GM21423 (cell line): Measurements from ENCODE around the gene RBMY1A1.
"Not testable (repeated sequence)": the region's sequence is repeated elsewhere in the genome, so short reads cannot be mapped to it uniquely, and the experiment has no call there.

Source experiments
- ATAC-seq: cut with Tn5 transposase; IDR thresholded peaks from one replicate; pipeline ENCODE4 v1.9.1; 2021; ENCODE audit warnings: mild to moderate bottlenecking, moderate library complexity; ENCODE audit not compliant: unreplicated experiment

The RBMY1A1 gene

DNA sequence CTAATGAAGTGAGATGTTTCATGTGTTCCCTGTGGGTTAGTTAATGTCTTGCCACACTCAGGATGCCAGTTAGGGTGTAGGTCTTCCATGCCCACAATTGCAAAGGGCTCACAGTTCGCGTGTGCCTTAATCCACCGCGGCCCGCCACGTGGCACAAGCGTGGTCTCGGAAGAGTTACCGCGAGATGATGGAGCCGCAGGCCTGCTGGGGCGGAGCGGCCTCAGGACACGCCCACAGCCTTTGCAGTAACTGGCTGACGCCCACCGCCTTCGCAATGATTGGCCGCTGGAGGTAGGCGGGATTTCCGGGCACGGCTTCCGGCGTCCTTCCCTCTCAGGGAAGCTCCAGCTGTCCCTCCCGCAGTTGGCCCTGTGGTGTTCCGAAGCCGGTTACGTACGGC lies at the start of gene RBMY1A1:
Gene RBMY1A1, plus strand, starts transcription at position 301 of the 400 bp plus-strand sequence. CDS start 2,013 bp downstream, outside the sequence.
- not testable (repeated sequence) for ATAC-seq

DNA sequence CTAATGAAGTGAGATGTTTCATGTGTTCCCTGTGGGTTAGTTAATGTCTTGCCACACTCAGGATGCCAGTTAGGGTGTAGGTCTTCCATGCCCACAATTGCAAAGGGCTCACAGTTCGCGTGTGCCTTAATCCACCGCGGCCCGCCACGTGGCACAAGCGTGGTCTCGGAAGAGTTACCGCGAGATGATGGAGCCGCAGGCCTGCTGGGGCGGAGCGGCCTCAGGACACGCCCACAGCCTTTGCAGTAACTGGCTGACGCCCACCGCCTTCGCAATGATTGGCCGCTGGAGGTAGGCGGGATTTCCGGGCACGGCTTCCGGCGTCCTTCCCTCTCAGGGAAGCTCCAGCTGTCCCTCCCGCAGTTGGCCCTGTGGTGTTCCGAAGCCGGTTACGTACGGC lies 23.6 kb upstream of the RBMY1A1 start, which contains the start of gene RBMY1B:
Gene RBMY1B, plus strand, starts transcription at position 301 of the 400 bp plus-strand sequence. CDS start 2,013 bp downstream, outside the sequence.
- ATAC-seq: not testable (repeated sequence)

DNA sequence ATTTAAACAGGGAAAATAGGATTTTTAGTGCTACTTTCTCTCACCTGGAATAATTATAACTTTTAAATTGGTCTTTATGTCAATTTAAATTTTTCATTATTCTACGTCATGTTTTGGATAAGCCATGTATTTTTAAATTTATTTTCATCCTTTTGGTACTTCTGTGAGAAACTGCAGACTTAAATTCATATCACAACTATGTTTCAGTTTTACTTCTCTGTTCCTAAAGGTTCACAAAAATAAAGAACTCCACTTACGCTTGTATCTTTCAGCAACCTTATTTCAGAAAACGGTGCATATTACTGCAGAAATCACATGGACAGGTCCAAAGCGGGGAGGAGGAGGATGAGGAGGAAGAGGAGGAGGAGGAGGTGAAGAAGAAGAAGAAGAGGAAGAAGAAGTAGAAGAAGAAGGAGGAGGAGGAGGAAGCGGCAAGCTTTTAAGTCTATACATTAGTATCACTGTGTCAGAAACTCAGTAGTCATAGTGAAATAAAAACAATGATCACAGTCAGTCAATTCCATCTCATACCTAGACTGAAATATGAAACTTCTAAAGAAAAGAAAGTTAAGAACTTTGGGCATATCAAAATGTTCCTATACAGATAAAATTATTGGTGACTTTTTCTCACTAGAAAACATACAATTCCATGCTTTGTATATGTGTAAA lies 24.8 kb downstream of the RBMY1A1 start:
- peak; percentile 81 for ATAC-seq

DNA sequence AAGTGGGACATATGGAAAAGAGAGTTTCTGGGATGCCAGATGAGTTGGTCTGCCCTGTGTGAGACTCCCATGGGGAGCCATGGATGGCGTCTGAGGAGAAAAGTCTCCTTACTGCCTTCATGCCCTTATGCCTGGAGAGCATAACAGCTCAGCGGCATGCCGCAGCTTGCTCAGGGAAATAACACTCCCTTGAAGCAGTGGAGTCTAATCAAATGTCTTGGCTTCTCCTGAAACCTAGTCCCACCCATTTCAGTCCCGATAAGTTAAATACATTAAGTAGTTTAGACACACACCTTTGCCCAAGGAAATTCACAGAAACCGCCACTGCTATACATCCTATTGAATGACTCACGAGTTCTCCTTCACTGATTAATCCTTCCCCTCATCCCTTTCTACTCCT lies 50.8 kb downstream of the RBMY1A1 start:
- ATAC-seq: no peak

DNA sequence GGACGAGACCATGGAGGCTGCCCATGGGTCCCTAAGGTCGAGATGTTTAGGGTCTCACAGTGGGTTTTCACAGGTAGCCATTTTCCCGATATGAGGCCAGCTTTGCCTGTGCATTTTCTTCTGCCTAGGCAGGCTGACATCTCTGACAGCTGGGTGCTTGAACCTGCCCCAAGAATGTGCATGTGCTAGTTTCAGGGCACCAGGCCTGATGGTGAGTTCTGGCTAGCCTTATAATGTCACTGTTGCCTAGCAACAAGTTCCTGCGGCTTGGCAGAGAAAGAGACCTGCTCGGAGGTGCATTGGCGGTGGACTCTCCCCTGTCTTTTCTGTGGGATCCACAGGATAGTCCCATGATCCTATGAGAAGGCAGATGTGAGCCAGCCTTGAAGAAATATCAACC lies 51.8 kb downstream of the RBMY1A1 start:
- not testable (repeated sequence) for ATAC-seq

DNA sequence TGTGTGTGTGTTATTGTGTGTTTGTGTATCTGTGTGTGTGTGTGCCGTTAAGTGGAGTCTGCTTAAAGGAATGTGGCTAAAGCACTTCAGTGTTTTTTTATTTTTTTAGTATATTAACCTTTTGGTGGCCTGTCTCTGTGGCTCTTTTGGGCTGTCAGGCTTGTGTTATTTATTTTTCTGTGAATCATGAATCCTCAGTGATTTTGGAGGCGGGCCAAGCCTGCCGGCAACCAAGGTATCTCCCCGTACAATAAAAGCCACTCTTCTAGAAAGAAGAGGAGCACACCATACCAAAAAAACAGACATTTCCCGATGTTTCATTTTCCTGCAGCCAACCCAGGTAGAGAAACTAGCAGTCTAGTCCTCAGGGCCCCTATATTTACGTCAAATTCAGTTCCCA lies 57.4 kb downstream of the RBMY1A1 start:
- ATAC-seq: no peak

DNA sequence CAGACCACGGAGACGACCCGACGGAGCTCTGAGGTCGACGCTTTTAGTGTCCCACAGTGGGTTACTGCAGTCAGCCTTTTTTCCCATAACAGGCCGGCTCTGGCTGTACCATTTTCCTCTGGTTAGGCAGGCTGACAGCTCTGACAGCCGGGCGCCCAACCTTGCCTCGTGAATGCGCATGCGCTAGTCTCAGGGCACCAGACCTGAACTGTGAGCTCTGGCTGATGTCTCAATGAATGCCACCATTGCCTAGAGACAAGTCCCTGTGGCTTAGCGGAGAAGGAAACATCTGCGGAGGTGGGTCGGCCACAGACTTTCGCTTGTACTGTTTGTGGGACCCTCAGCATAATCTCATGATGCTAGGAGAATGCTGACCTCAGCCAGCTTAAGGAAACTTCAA lies 61.6 kb downstream of the RBMY1A1 start:
- not testable (repeated sequence) for ATAC-seq
